Keratinocyte (primary cell): ENCODE measurements around the gene DDX5.

ENCODE experiments used
- CTCF ChIP-seq, 3 experiments: IDR thresholded peaks in 1 of 3; conservative IDR thresholded peaks in 1 of 3; optimal IDR thresholded peaks in 1 of 3; 2 replicates in 2 of 3; 3 replicates in 1 of 3; pipeline versions ENCODE3 to v1.5.1; 2011; ENCODE audit warnings: low read length in 3 of 3, mild to moderate bottlenecking in 3 of 3, moderate library complexity in 2 of 3, control low read depth in 1 of 3, inconsistent platforms in 1 of 3; ENCODE audit not compliant: insufficient read depth in 2 of 3; ENCODE audit errors: extremely low read depth in 1 of 3
- EZH2 ChIP-seq: IDR thresholded peaks from one replicate; pipeline ENCODE4 v1.6.1; 2012; ENCODE audit warnings: inconsistent platforms, mild to moderate bottlenecking, low read length, moderate library complexity

- TF ChIP-seq CTCF (optimal IDR thresholded peaks at IDR 0.05 in 1 of 3, IDR thresholded peaks at IDR 0.05 in 1 of 3, conservative IDR thresholded peaks at IDR 0.05 in 1 of 3; ENCODE audit: extremely low read depth in 1 of 3, insufficient read depth in 2 of 3, low read length in 3 of 3) (no peak), EZH2 (no peak)
Observed at GRCh38 chr17:64457156-64457555, 48.9 kb downstream of the DDX5 start.
